HCT116 (cell line): ENCODE measurements around the gene FAM81A.

Experiments used
- CTCF ChIP-seq, 3 experiments: fragments of 200-600 bp in 1 of 3; sonication (generic) in 1 of 3; IDR thresholded peaks in 2 of 3; conservative IDR thresholded peaks in 1 of 3; 2 replicates each; pipeline ENCODE4 v1.5.1; 2012 to 2017; ENCODE audit warnings: low read depth in 2 of 3, low read length in 2 of 3, antibody characterized with exemption in 1 of 3, borderline replicate concordance in 1 of 3, control low read depth in 1 of 3, mild to moderate bottlenecking in 1 of 3, mixed read lengths in 1 of 3, mixed run types in 1 of 3, moderate library complexity in 1 of 3; ENCODE audit not compliant: insufficient read depth in 1 of 3
- EZH2 ChIP-seq: fragments of 200-600 bp; sonication (generic); IDR thresholded peaks from 2 replicates; pipeline ENCODE4 v1.6.1; 2017; ENCODE audit warnings: antibody characterized with exemption, mixed run types
- EZH2phosphoT487 ChIP-seq: fragments of 200-600 bp; IDR thresholded peaks from 2 replicates; pipeline ENCODE4 v1.6.1; 2018; ENCODE audit warnings: antibody characterized with exemption, borderline replicate concordance
- MAX ChIP-seq: IDR thresholded peaks from 2 replicates; pipeline ENCODE4 v1.6.1; 2012
- POLR2A ChIP-seq: IDR thresholded peaks from 2 replicates; pipeline ENCODE4 v1.7.0; 2011; ENCODE audit warnings: borderline replicate concordance; ENCODE audit not compliant: insufficient read depth, insufficient read length; ENCODE audit errors: extremely low read depth
- POLR2AphosphoS5 ChIP-seq: IDR thresholded peaks from 2 replicates; pipeline ENCODE4 v1.6.1; 2011; ENCODE audit warnings: mild to moderate bottlenecking, low read depth, low read length, moderate library complexity
- RAD21 ChIP-seq: IDR thresholded peaks from 2 replicates; pipeline ENCODE4 v1.6.1; 2012; ENCODE audit warnings: low read depth, mild to moderate bottlenecking
- SIN3A ChIP-seq: IDR thresholded peaks from 2 replicates; pipeline ENCODE4 v1.6.1; 2012; ENCODE audit warnings: low read depth
- SRF ChIP-seq: IDR thresholded peaks from 2 replicates; pipeline ENCODE4 v1.6.1; 2012; ENCODE audit warnings: low read depth
- YY1 ChIP-seq: IDR thresholded peaks from 2 replicates; pipeline ENCODE4 v1.6.1; 2011; ENCODE audit warnings: low read length, low read depth, moderate library complexity, mild to moderate bottlenecking; ENCODE audit not compliant: insufficient replicate concordance; ENCODE audit errors: extremely low read depth
- ZNF274 ChIP-seq: fragments of 200-500 bp; sonication (Bioruptor generic); IDR thresholded peaks from 2 replicates; pipeline ENCODE4 v1.6.1; 2014; ENCODE audit warnings: mild to moderate bottlenecking, low read depth, low read length, inconsistent platforms

- TF ChIP-seq POLR2A (no peak), POLR2AphosphoS5 (no peak), EZH2phosphoT487 (no peak), SRF (no peak), YY1 (no peak), EZH2 (no peak), RAD21 (no peak), CTCF (IDR thresholded peaks at IDR 0.05 in 2 of 3, conservative IDR thresholded peaks at IDR 0.05 in 1 of 3; ENCODE audit: borderline replicate concordance in 1 of 3, insufficient read depth in 1 of 3, low read depth in 2 of 3, low read length in 2 of 3) (no peak), MAX (no peak), SIN3A (no peak), ZNF274 (no peak)
These were observed 21.2 kb upstream of the FAM81A start for GRCh38 chr15:59416816-59417215.
